HG03571 (cell line): ENCODE data around the gene CRYBB3.
"Not testable (repeated sequence)": the region's sequence is repeated elsewhere in the genome, so short reads cannot be mapped to it uniquely, and the experiment has no call there.

ENCODE experiments used
- ATAC-seq: cut with Tn5 transposase; IDR thresholded peaks from one replicate; pipeline ENCODE4 v1.9.1; 2021; ENCODE audit not compliant: unreplicated experiment

CRYBB3 gene

DNA sequence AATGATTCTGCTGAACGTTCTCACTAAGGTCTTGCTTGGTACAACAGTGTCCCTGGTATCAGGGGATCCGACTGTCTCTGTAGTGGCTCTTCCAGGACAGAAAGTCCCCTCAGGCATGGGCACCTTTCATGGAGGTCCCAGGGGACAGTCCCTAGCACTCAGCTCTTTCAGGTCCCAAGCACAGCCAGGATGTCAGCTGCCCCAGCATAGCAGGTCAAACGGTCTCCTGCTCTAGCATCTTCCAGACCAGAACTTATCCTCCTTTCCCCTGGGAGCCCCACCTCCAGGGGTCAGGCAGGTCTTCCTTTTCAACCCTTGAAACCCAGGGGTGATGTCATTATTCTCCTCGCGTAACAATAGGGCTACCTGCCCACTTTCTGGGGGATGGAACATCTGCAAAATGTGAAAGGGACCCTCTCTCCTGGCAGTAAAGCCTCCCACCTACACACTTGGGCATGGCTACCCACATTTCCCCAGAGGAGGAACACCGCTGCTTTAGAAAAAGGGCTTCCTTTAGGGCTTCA is 24.7 kb upstream of the CRYBB3 start:
- ATAC-seq: no peak

DNA sequence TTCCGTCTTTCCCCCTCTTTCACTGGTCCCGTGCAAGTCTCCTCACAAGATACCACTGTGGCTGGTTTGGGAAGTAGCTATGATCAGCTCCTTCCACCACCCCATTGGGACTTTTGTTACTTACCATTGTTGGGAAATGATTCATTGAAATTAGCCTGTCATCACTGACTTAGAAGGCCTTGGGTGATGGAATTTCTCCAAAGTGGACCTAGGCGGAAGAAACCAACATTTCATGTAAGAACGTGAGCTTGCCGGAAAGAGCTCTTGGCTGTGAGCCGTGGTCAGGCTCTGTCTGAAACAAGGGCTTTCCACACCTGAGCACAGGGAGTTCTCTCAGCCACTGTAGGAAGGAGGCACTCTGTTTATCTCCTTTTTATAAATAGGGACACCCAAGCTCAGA is 23.5 kb upstream of the CRYBB3 start:
- ATAC-seq: no peak

DNA sequence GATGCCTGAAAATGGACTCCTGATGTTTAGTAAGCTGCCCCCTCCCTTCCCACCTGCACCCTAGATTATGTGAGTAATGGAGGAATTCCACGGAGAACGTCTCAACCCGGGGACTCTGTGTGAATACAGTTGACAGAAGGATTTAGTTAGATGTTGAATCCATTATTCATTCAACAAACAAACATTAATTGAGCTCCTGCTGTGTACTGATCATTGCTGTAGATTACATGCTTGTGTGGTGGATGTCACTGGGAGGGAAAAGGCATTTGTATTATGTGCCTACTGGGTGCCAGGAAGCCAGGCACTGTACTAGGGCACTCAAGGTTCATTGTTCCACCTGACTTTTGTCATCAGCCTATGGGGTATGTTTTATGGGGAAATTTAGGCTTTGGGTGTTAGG is 22.9 kb upstream of the CRYBB3 start:
- ATAC-seq: no peak

DNA sequence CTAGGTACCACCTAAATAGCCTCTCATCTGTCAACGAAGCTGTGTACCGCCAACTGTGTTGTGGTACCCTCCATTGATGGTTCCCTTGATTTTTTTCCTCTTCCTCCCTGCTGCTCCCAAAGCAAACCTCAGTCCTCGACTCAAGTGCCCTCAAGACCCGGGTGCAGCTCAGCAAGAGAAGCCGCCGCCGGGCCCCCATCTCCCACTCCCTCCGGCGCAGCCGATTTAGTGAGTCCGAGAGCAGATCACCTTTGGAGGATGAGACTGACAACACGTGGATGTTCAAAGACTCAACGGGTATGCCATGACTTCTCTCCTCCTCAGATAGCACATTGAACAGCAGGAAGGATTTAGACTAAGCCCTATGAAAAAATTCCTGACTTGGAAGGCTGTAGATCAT is 22.4 kb upstream of the CRYBB3 start:
- no peak for ATAC-seq

DNA sequence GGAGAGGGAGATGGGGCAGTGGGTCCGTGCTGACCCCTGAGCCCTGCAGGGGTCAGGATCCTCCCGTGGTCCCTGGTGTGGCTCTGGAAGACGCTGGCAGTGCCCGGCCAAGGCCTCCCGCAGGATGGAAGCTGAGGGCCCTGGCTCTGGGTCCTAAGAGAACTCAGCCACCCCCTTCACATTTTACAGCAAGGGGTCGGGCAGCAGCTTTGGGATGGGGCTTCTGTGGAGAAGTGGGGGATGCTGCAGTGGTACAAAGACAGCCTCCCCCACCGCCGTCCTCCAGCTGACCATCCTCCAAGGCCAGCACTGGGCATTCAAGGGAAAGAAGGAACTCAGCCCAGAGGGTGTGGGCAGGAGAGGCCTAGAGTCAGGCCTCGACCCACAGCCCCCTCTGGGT is 21.8 kb upstream of the CRYBB3 start:
- ATAC-seq: no peak

DNA sequence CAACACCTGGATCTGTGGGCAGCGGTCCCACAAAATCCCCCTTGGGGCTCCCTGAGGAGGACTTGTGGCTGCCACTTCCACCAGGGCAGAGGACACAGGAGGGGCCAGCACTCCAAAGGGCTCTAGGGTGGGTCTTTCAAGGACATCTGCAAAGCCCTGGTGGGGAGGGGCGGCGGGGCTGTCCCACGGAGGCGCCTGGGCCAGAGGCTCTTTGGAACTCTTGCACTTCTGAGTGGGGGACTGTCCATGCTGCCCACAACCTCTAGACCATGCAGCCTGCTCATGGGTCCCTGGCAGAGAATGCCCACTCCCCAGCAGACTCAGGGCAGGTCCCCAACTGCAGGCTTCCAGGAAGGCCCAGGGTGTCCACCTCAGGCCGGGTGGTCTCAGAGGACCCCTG is 21.3 kb upstream of the CRYBB3 start:
- ATAC-seq: not testable (repeated sequence)

DNA sequence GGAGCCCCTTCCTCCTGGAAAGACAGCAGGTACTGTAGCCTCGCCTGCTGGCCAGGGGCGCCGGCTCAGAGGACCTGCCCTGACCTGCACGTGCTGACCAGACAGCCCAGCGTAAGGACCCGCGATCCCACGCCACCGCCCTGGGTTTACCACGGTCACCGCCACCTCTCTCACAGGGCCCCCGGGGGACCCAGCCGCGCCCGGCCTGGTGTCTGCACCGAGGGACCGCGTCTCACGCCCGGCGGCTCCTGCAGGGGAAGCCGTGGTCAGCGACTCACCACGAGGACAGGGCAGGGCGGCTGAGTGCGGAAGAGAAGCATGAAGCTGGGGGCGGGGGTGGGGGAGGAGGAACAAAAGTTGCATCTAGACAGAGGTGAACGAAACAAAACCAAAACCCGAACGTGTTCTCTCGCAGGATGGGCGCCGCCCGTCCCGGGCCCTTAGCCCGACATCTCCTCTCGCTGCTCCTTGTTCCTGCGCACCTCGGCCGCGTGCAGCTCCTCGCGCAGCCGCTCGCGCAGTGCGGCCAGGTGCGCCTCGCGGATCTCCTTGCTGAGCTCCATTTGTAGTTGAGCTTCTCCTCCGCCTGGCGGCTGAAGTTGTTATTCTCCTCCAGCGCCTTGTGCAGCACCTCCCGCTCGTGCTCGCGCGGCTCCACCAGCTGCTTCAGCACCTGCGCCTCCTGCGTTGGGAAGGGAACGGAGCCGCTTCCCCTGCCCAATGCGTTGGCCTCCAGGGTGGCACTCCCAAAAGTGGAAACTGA is 20.6 kb upstream of the CRYBB3 start:
- ATAC-seq: not testable (repeated sequence)

DNA sequence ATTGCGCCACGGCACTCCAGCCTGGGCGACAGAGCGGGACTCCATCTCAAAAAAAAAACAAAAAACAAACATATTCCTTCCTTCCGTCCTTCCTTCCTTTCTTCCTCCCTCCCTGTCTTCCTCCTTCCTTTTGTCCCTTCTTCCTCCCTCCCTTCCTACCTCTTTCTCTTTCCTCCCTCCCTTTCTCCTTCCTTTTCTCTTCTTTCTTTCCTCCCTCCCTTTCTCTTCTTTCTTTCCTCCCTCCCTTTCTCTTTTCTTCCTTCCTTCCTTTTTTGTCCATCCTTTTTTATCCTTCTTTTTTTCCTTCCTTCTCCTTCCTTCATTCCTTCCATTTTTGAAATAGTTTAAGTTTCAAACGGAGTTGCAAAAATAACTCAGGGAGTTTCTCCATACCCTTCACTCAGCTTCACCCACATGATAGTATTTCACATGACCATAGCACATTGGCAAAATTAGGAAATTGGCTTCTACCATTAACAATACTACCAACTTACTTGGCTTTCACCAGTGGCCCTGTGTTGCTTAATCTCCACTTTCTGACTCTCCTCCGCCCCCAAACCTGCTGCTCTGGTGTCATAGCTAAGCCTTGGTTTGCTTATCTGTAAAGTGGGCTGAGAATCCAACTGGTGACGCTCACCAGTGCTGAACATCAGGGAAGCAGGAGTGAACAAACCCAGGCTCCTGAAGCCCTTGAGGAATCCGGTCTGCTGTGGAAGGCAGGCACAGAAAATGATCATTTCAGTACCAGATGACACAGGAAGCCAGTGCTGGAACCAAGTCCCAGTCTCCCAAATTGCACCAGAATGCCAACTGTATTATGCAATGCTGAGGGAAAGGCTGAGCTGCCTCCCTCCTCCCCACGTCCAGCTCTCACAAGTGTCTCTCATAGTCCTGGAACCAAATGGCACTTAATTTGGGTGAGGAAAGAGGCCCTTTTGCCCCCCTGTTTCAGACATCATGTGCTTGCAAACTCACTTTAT is 17.2 kb upstream of the CRYBB3 start:
- no peak for ATAC-seq

DNA sequence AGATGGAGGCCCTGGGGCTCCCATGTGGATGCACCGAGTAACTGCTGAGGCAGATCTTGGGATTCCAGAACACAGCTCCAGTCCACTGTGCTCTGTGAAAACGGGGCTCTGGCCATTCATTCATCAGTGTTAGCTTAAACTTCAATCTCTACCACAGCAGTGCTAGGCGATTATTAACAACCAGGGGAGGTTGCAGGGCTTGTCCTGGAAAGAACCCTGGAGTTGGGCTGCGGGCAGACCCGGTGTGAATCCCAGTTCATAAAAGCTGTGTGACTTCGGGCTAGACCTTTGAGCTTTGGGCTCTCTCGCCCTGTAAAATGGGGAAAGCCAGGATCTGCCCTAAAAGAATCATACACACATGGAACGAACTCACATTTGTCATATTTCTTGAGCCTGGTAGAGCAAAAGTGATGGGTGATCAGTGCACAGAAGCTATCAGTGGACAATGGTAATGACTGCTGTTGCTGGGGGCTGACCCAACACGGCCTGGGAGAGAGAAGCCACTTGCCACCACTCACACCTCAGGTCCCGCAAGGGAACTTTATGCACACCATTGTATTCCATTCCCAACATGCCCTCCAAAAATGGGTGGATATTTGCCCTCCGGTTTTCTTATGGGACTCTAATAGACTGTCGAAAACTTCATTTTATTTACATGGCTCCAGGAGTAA is 15.6 kb upstream of the CRYBB3 start:
- no peak for ATAC-seq

DNA sequence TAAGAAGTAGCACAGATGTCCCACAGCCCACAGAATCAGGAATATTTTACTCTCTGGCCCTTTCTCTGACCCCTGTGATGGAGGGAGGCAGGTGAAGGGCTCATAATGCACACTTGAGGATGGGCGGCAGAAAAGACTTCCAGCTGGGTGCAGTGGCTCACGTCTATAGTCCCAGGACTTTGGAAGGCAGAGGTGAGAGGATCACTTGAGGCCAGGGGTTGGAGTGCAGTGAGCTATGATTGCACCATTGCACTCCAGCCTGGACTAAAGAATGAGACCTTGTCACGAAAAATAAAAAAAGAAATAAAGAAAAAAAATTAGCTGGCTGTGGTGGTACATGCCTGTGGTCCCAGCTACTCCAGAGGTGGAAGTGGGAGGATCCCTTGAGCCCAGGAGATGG is 13.5 kb upstream of the CRYBB3 start:
- no peak for ATAC-seq

DNA sequence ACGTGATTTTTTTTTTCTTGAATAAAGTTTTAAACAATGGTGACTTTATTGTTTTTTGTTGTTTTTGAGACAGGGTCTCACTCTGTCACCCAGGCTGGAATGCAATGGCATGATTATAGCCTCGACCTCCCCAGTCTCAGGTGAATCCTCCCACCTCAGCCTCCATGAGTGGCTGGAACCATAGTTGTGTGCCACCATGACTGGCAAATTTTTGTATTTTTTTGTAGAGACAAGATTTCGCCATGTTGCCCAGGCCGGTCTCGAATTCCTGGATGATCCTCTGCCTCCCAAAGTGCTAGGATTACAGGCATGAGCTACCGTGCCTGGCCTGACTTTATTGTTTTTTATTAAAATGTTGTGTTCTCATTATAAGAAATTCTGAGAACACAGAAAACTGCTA is 12.2 kb upstream of the CRYBB3 start:
- ATAC-seq: no peak

DNA sequence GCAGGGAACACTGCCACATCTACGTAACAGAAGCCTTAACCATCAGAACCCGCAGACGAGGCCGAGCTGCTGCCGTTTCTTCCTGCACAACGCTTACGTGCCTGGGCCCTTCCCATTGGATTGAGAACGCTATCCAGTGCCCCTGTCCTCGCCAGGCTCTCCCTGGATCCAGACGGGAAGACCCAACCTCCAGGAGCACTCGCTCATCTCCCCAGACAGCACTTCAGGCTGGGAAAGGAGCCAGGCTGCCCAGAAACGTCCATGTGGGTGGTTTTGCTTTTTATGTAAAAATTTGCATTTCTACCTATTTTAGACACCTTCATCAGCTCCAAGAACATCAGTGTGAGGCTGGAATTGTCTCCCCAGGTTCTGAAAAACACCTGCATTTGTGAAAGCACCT is 7.3 kb upstream of the CRYBB3 start:
- no peak for ATAC-seq

DNA sequence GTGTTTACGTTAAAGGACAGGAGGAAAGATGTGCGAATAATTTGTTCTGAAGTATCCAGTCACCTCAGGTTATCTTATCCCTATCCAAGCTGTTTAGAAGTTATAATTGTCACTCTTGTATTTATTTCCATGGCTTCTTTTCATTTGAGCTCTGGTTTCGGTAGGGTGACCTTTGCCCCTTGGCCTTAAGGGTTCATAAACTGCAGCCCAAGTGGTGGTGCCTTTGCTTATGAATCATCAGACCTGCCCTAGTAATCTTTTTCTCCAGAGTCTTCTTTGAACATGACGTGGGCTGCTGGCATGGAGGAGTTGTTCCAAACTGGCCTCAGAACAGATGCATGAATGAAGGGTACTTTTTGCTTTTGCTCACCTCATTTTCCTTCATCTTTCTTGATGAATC is 6.5 kb upstream of the CRYBB3 start:
- ATAC-seq: no peak

DNA sequence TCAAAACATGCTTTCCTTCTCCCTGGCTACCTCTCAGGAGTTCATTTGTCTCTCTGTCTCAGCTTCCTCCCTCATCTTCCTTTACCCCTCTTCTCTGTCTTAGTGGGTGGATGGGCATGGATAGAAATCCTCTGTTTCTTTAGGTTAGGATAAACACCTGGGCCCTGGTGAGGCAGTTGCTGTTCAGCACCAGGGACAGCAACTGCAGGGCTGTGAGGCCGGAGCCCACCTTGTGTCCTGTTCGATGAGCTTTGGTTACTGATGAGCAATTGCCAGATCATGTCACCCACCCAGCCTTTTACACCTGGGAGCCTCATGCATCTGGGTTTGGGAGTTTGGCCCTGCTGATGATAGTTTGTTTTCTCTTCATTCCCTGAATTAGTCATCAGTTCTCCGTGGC is 6.1 kb upstream of the CRYBB3 start:
- ATAC-seq: no peak

DNA sequence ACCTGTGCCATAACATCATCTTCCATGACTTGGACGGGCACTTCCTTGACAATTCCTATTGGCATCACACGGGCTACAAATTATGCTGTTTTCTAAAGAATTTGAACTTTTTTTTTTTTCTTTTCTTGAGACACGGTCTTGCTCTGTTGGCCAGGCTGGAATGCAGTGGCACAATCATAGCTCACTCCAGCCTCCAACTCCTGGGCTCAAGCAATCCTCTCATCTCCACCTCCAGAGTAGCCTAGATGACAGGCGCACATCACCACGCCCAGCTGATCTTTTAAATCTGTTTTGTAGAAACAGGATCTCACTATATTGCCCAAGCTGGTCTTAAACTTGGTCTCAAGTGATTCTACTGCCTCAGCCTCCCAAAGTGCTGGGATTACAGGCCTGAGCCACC is 3.3 kb upstream of the CRYBB3 start:
- no peak for ATAC-seq

DNA sequence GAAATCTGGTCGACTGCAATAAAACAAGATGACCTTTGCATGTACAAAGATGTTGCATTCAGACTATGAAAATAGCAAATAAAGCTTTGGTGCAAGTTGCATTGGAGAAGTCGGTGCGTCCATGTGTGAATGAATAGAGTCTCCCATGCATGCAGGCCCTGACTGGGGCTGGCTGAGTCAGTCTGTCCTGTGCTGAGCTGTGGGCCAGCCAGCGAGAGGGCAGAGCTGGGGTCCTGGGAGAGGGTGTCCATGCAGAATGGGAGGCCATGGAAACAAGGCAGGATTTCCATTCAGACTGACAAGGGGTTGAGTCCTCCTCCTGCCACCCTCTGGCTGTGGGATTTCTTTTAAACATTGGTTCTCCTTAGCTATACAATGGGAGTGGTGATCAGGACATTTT is 2.3 kb upstream of the CRYBB3 start:
- ATAC-seq: no peak

DNA sequence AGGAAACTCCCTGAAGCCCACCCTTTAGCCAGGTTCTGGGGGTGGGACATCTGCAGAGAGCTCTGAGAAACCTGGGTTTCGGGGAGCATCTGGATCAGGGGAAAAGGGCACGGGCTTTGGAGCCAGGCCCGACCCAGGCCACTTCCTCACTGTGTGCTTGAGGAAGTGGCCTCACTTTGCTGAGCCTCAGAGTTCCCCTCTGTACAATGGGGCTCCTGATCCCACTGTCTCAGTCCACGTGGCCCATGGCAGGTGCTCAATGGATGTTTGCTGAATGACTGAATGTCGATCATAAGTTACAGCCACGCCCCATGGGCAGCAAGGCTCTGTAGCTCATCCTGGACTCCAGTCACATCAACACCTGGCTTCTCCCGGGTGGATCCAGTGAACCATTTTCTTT is 1.3 kb downstream of the CRYBB3 start:
- ATAC-seq: no peak

DNA sequence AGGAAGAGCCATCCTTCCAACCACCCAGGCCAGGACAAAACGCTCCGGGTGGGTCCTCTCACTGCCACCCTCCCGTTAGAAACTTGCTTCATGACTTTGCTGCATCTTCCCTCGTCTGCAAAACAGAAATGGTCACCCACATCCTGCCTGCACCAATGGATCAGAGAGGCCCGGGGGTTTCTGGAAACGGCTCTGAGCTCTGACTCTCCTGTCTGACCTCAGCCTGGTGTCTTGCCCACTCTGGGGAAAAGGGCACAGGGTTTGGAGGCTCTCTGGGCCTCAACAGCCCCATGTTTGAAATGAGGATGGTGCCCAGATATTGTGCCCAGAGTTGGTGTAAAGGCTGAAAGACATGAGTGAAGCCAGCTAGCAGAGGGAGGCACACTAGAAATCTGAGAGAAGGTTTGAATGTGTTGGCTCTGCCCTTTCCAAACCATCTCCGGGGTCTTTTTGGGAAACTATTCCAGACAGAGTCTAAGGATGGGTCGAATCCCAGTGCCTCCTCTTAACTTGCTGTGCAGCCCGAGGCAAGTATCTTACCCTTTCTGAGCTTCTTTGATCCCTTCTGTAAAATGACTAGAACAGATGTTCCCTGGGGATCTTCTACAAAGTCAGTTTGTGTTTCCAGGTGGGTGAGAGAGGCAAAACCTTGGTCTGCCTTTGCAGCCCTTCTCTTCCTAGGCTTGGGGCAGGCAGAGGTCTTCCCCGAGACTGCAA is 2.1 kb downstream of the CRYBB3 start:
- no peak for ATAC-seq

DNA sequence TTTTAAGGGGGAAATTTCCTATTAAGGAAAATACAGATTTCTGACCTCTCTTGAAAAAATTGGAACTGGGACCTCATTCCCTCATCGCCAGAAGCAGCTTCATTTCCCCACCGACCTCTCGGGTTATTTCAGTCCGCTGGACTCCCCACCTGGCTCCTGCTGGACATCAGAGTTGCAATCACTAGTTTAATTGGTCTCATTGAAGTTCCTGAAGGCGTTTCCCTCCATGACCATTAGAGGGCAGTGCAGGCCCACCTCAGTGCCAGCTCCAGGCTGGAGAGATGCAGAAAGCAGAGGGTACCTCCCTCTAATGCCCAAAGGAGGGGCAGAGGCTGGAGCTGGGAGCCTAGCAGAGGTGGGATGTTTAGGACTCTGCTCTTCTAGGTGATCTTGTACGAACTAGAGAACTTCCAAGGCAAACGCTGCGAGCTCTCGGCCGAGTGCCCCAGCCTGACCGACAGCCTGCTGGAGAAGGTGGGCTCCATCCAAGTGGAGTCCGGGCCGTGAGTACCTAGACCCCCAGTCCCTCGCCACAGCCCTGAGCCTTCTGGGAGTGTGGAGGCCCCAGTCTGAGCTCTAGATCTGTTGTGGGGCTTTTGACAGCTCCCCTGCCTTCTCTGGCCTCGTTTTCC is 2.7 kb downstream of the CRYBB3 start:
- ATAC-seq: no peak

DNA sequence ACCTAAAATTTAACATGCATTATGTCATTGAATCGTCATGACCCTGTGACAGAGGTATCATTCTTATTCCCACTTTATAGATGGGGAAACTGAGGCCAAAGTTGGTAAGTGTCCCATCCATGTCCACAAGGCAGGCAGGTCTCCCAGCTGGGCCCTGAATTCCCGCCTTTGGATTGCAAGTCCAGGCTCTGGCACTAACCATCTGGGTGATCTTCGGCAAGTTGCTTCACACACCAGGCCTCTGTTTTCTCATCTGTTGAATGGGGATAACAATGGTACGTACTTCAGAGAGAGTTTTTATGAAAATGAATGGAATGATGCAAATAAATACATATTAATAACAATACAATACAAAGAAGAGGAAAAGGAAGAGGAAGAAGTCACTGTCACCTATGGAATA is 3.4 kb downstream of the CRYBB3 start:
- no peak for ATAC-seq
